D721Med (cell line): ENCODE results near the gene PGA4.
"Not testable (repeated sequence)": the region's sequence is repeated elsewhere in the genome, so short reads cannot be mapped to it uniquely, and the experiment has no call there.

Experiments
- DNase-seq: peaks from one replicate; pipeline ENCODE4 v3.0.0; 2011; ENCODE audit warnings: low spot score; ENCODE audit not compliant: insufficient read length
- FAIRE-seq: peaks from 2 replicates; lab custom pipeline; 2011; peaks lifted over from hg19 to GRCh38; lab: Jason Lieb, UNC

The PGA4 gene

GRCh38 chr11:61213711-61214324 lies 8.3 kb upstream of the PGA4 start:
- not testable (repeated sequence) for DNase-seq, FAIRE-seq

DNA sequence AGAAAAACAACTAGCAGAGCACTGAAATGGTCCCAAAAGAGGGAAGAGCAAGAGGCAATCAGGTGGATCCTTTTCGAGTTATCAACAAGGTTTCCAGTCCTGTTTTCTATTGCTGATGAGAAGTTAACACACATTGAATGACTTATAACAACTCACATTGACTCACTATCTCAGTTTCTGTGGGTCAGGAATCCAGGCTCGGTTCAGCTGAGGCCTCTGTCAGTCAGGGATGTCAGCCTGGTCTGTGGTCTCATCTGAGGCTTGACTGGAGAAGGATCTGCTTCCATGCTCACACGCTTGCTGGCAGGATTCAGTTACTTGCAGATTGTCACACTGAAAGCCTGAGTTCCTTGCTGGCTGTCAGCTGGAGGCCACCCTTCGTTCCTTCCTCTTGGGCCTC lies 3.8 kb upstream of the PGA4 start:
- not testable (repeated sequence) for DNase-seq, FAIRE-seq

GRCh38 chr11:61219016-61219415 lies 3.1 kb upstream of the PGA4 start:
- FAIRE-seq, DNase-seq: not testable (repeated sequence)

- FAIRE-seq, DNase-seq: not testable (repeated sequence)
Observed at GRCh38 chr11:61222692-61223091, 545 bp downstream of the PGA4 start.

DNA sequence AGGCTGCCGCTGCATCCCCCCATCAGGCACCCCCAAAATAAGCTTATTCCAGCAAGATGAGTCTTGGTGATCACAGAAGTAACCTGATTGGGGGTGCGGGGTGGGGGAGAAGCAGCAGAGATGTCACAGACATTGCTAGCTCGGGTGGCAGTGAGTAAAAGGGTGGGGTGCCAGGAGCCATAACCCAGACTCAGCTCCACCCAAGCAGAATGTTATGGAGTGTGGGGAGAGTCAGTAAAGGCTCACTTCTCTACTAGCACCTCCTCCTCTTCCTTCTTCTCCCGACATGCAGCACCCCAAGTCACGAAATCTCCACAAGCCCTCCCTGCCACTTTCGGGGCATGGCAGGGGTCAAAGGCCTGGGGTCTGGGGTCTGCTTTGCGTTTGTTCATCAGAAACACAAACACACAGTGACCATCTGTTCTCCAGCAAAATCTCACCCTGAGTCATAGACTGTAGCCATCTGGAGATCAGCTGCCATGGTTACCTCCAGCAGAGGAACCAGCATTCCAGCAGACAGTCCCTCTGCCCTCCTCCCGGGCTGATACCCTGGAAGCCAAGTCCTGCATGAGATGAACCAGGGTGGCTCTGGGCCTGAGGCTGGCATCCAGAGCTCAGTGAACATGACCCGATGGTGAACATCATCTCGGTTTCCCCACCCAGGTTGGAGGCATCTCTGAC lies 4.5 kb downstream of the PGA4 start:
- DNase-seq, FAIRE-seq: not testable (repeated sequence)

DNA sequence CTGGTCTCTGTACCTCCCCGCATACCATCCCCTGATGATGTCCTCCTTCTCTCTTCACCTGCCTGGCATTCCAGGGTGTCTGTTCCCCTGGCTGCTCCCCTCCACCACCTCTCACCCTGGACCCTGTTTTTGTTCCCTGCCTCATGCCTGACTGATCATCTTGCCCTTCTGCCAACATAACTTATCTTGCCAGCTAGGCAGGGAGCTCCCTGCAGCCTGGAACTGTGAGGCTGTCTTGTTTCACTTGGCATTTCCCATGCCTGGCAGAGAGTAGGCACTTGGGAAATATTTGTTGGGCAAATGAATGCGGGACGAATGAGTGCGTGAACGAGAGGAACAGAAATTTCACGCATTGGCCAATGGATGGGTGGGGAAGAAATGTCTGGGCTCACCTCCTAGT lies 7.3 kb downstream of the PGA4 start:
- DNase-seq, FAIRE-seq: not testable (repeated sequence)

- DNase-seq, FAIRE-seq: not testable (repeated sequence)
Observed at GRCh38 chr11:61231033-61231432, 8.9 kb downstream of the PGA4 start.

GRCh38 chr11:61231585-61231984 lies 9.4 kb downstream of the PGA4 start:
- FAIRE-seq, DNase-seq: not testable (repeated sequence)

DNA sequence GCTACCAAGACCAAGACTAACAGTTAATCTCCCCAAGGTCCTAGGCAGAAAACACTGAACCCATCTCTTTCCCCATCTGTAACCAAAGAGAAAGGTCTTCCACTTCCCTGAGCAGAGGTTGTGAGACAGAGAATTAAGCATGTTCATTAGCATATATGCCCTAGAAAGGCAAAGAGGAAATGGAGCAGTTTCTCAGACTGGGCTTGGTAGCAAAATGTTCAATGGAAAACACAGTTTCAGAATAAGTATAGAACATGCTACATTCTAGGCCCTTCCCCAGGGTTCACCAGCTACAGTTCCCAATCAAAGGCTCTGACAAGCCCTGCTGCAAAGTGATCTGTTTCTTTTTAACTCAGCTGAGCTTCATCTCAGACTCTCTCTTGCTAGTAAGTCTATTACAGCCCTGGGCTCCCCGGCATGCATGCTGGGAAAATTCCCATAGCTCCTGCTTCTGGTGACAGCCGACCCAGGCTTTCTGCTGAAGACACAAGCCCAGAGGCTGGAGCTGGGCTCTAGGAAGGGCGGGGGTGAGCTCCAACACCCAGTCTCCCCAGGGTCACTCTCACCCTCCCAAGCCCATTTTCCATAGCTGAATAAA lies 10.5 kb downstream of the PGA4 start:
- not testable (repeated sequence) for DNase-seq, FAIRE-seq

DNA sequence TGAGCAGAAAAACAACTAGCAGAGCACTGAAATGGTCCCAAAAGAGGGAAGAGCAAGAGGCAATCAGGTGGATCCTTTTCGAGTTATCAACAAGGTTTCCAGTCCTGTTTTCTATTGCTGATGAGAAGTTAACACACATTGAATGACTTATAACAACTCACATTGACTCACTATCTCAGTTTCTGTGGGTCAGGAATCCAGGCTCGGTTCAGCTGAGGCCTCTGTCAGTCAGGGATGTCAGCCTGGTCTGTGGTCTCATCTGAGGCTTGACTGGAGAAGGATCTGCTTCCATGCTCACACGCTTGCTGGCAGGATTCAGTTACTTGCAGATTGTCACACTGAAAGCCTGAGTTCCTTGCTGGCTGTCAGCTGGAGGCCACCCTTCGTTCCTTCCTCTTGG lies 15.0 kb downstream of the PGA4 start:
- DNase-seq, FAIRE-seq: not testable (repeated sequence)

DNA sequence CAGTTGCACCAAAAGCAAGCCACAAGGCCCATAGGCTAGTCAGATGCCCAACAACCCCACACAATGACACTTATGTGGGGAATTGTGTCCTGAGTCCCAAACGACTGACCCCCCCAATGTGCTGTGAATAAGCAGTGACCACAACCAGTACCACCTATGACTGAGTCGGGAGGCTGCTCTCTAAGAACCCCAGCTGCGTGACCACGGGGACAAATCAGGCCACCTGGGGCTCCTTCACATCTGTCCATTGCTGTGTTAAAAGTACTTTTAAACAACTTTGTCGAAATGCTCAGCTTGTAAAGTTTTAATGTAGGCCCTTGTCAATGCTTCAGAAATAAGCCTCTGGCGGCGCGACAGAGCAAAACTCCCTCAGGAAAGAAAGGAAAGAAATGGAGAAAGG lies 18.1 kb downstream of the PGA4 start:
- not testable (repeated sequence) for FAIRE-seq

GRCh38 chr11:61240875-61241274 lies 18.7 kb downstream of the PGA4 start, which contains the start of gene PGA5:
Gene PGA5 (plus strand): TSS chr11:61241175. CDS start chr11:61241227, 52 bp downstream.
- FAIRE-seq, DNase-seq: not testable (repeated sequence)

More for the DNA sequence above, 18.1 kb downstream of the PGA4 start:
- DNase-seq, result not testable (repeated sequence)

DNA sequence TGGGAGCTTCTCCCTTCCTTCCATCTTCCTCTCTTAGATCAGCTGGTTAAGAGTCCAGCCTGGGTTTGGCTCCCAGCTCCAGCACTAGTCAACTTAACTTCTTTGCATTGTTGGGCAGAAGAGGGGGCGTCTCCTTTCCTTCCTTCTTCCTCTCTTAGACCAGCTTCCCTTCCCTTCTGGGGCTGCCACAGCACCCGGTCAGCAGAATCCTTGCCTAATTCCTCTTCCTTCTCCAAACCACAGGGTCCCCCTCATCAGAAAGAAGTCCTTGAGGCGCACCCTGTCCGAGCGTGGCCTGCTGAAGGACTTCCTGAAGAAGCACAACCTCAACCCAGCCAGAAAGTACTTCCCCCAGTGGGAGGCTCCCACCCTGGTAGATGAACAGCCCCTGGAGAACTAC lies 19.4 kb downstream of the PGA4 start:
- FAIRE-seq, DNase-seq: not testable (repeated sequence)

DNA sequence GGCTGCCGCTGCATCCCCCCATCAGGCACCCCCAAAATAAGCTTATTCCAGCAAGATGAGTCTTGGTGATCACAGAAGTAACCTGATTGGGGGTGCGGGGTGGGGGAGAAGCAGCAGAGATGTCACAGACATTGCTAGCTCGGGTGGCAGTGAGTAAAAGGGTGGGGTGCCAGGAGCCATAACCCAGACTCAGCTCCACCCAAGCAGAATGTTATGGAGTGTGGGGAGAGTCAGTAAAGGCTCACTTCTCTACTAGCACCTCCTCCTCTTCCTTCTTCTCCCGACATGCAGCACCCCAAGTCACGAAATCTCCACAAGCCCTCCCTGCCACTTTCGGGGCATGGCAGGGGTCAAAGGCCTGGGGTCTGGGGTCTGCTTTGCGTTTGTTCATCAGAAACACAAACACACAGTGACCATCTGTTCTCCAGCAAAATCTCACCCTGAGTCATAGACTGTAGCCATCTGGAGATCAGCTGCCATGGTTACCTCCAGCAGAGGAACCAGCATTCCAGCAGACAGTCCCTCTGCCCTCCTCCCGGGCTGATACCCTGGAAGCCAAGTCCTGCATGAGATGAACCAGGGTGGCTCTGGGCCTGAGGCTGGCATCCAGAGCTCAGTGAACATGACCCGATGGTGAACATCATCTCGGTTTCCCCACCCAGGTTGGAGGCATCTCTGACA lies 23.3 kb downstream of the PGA4 start:
- not testable (repeated sequence) for FAIRE-seq, DNase-seq

GRCh38 chr11:61248071-61248470 lies 25.9 kb downstream of the PGA4 start:
- not testable (repeated sequence) for DNase-seq, FAIRE-seq

DNA sequence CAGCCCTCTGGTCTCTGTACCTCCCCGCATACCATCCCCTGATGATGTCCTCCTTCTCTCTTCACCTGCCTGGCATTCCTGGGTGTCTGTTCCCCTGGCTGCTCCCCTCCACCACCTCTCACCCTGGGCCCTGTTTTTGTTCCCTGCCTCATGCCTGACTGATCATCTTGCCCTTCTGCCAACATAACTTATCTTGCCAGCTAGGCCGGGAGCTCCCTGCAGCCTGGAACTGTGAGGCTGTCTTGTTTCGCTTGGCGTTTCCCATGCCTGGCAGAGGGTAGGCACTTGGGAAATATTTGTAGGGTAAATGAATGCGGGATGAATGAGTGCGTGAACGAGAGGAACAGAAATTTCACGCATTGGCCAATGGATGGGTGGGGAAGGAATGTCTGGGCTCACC lies 27.1 kb downstream of the PGA4 start:
- not testable (repeated sequence) for FAIRE-seq, DNase-seq

DNA sequence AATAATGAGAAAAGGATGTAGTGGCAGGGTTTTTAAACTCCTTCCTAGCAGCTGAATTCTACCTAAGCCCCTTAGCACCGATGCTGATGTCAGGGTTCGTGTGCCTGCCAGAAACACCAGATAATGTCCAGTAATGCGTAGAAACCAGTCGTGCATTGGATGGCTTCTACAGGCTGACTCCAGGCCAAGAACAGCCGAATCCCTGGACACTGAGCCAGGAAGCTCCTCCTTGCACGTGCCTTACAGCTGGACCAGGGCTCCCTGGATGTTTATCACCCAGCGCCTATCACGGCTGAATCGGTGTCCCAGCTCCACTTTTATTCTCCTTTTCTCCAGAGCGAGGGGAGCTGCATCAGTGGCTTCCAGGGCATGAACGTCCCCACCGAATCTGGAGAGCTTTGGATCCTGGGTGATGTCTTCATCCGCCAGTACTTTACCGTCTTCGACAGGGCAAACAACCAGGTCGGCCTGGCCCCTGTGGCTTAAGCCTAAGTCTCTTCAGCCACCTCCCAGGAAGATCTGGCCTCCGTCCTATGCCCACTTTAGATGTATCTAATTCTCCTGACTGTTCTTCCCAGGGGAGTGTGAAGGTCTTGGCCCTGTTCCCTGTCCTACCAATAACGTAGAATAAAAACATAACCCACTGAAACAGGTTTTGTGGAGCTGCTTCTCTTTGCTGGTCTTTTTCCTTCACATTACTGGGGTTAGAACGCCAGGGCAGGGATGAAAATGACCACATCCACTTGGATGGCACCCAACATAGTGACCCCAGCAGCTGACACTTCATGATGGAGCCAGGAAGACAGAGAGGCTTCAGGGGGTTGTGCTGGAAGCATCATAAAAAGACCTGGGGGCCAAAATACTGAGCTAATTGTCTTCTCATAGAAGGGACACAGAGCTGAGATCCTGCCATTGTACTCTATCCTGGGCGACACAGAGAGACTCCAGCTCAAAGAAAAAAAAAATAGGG lies 28.9 kb downstream of the PGA4 start:
- FAIRE-seq, DNase-seq: not testable (repeated sequence)

- DNase-seq, FAIRE-seq: not testable (repeated sequence)
Observed at GRCh38 chr11:61252332-61252731, 30.2 kb downstream of the PGA4 start.
